ES-I3 (cell line): ENCODE measurements around the gene DPPA2.

ENCODE experiments used
- H3K36me3 ChIP-seq: 2 replicates; pipeline ENCODE4 v1.6.1; 2013; ENCODE audit warnings: mild to moderate bottlenecking, low read length, control low read depth, moderate library complexity; ENCODE audit not compliant: insufficient read depth
- H3K4me1 ChIP-seq: 2 replicates; pipeline ENCODE4 v1.6.1; 2013; ENCODE audit warnings: mild to moderate bottlenecking, control low read depth, low read length; ENCODE audit not compliant: insufficient read depth
- H3K9ac ChIP-seq: 2 replicates; pipeline ENCODE4 v1.6.1; 2013; ENCODE audit warnings: low read depth, mild to moderate bottlenecking, low read length, moderate library complexity
- H3K9me3 ChIP-seq: 2 replicates; pipeline ENCODE4 v1.6.1; 2013; ENCODE audit warnings: mild to moderate bottlenecking, low read length, moderate library complexity; ENCODE audit not compliant: control insufficient read depth, insufficient read depth

Gene DPPA2

DNA sequence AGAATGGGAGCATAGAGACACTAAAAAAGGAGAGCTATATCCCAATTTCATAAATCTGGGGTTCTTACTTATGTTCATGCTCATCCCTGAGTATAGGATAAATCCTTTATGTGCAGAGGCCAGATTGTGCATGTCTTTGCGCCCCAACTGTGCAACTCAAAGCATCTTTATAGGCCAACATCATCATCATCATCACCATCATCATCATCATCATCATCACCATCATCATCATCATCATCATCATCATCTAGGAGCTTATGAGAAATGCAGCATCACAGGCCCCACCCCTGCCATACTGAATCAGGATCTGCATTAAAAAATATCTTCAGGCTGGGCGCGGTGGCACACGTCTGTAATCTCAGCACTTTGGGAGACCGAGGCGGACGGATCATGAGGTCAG is 45.5 kb downstream of the DPPA2 start:
- no peaks in the 10 kb centered on the region for H3K36me3 ChIP-seq
- no peaks in the 10 kb centered on the region for H3K9me3 ChIP-seq
- no peak overlapping the region for H3K9ac ChIP-seq
- no peaks in the 10 kb centered on the region for H3K4me1 ChIP-seq

GRCh38 chr3:109269577-109270275 is 46.6 kb downstream of the DPPA2 start:
- Histone ChIP-seq H3K9ac (no peak overlapping the region), H3K4me1 (no peaks in the 10 kb centered on the region), H3K36me3 (no peaks in the 10 kb centered on the region), H3K9me3 (no peaks in the 10 kb centered on the region)

DNA sequence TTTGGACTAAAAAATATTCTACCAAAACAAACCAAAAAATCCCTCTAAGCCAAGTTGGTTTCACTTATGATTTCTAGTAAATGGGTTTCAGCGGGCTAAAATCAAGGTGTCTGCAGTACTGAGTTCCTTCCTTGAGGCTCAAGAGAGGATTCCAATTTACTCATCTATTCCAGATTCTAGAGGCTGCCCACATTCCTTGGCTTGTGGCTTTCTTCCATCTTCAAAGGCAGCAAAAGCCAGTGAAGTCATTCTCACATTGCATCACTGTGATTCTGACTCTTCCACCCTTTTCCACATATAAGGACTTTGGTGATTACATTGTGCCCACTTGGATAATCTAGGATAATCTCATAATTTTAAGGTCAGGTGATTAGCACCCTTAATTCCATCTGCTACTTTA is 48.1 kb downstream of the DPPA2 start:
- Histone ChIP-seq H3K4me1 (no peaks in the 10 kb centered on the region), H3K9me3 (no peaks in the 10 kb centered on the region)

DNA sequence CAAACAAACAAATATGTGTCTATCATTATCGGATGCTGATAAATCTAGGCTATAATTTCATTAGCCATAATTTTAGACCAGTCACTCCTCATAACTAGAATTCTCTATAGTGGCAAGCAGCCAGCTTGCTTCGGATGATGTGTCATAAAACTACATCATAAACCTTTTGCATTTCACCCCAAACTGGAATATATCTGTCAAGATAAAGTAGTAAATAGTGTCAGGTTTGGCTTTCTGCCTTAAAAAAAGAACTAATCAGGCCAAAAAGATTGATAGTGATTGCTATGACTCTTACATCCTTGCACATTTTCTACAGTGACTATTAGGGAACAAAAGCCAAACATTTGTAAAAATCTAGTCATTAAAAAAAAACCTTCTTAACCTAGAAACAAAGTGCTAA is 51.0 kb downstream of the DPPA2 start:
- H3K4me1 ChIP-seq = no peaks in the 10 kb centered on the region
- no peak overlapping the region for H3K9ac ChIP-seq
- no peaks in the 10 kb centered on the region for H3K36me3 ChIP-seq
- H3K9me3 ChIP-seq = no peaks in the 10 kb centered on the region

More for the DNA sequence above, 48.1 kb downstream of the DPPA2 start:
- no peaks in the 10 kb centered on the region for H3K36me3 ChIP-seq
- no peak overlapping the region for H3K9ac ChIP-seq

DNA sequence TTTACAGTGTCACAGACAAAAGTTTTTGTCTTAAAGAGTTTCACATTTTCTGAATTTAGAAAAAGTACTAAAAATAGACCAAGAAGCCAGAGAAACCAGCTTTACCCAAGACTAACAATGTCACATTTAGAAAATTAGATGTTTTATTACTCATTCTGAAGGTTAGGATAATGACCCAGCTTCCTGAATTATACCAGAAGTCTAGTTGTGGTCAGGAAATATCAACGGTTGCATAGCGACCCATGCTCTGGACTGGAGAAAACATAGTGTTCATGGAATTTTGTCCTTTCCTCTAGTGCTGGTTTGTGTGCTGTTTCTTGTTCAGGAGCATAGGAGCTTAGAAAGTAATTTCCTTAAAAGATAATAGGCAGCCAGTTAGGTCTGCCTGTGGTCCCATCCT is 59.0 kb downstream of the DPPA2 start:
- Histone ChIP-seq H3K9ac (no peak overlapping the region), H3K4me1 (no peaks in the 10 kb centered on the region), H3K36me3 (no peaks in the 10 kb centered on the region), H3K9me3 (no peaks in the 10 kb centered on the region)

DNA sequence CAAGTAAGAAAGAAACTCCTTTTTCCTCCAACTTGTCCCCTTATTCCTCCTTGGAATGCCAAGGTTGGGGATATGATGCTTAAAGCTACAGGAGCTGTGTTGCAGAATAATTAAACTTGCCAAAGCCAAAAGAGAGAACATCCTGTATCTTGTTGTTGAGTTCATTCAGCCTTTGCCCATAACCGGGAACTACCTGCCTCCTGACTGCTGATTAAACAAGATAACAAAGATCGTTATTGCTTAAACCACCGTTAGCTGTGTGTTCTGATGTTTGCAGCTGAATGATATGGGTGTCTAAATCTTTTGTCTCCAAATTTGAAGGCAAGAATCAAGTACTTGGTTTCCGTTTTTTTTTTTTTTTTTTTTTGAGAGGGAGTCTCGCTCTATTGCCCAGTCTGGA is 61.5 kb downstream of the DPPA2 start:
- Histone ChIP-seq H3K9me3 (no peaks in the 10 kb centered on the region), H3K36me3 (no peaks in the 10 kb centered on the region), H3K9ac (no peak overlapping the region), H3K4me1 (no peaks in the 10 kb centered on the region)

- Histone ChIP-seq H3K9me3 (no peaks in the 10 kb centered on the region), H3K9ac (no peak overlapping the region), H3K36me3 (no peaks in the 10 kb centered on the region), H3K4me1 (no peaks in the 10 kb centered on the region)
Measured at GRCh38 chr3:109252641-109253040, 63.7 kb downstream of the DPPA2 start.
